AG10803 (cell line): Measurements from ENCODE around the gene DEFB123.

Source experiments
- DNase-seq: peaks from one replicate; pipeline ENCODE4 v3.0.0; 2010; ENCODE audit warnings: low read depth
- H3K4me3 ChIP-seq: 2 replicates; pipeline ENCODE4 v1.5.1; 2011; ENCODE audit warnings: mild to moderate bottlenecking, low read length, control low read depth
- TF ChIP-seq, protein P1 (sequence below): conservative IDR thresholded peaks from 2 replicates; pipeline ENCODE4 v1.5.1; 2011; ENCODE audit warnings: mild to moderate bottlenecking, low read length, control low read depth, inconsistent platforms

The DEFB123 gene

DNA sequence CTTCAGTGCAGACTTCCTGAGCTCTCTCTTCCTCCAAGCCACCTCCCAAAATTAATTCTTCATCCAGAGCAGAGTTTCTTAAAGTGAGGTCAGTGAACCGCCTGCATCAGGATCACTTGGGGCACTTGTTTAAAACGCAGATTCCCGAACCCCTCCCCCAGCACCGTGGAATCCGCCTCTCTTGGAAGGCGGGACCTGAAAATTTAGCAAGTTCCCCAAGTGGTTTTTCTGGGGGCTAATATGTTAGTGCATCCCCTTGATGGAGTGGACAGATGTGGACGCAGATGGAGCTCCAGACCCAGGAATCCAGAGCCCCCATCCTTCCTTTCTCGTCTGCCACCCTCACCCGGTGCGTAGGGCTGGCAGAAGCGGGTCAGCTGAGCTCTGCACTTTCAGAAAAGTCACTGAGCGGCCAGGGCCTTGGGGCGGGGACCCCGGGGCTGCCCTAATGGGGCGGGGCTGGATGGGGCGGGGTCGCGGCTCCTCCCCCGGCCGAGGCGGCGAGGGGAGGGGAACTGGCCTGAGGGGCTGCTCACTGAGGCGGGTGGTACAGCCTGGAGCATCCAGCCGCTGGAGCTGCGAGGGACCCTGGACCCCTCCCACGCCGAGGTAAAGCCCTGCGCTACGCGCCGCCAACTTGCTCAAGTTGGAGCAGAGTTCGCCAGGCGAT lies 34.5 kb downstream of the DEFB123 start, which contains the start of the genes DEFB124 and REM1:
Gene DEFB124 (minus strand): TSS at position 370 of the 670 bp plus-strand sequence. CDS start 2,114 bp downstream, outside the sequence.
Gene REM1 (plus strand): TSS at position 531 of the 670 bp plus-strand sequence. CDS start 1,158 bp downstream, outside the sequence.
- TF ChIP-seq, protein P1, sequence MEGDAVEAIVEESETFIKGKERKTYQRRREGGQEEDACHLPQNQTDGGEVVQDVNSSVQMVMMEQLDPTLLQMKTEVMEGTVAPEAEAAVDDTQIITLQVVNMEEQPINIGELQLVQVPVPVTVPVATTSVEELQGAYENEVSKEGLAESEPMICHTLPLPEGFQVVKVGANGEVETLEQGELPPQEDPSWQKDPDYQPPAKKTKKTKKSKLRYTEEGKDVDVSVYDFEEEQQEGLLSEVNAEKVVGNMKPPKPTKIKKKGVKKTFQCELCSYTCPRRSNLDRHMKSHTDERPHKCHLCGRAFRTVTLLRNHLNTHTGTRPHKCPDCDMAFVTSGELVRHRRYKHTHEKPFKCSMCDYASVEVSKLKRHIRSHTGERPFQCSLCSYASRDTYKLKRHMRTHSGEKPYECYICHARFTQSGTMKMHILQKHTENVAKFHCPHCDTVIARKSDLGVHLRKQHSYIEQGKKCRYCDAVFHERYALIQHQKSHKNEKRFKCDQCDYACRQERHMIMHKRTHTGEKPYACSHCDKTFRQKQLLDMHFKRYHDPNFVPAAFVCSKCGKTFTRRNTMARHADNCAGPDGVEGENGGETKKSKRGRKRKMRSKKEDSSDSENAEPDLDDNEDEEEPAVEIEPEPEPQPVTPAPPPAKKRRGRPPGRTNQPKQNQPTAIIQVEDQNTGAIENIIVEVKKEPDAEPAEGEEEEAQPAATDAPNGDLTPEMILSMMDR, result no peak
- no peak for DNase-seq
- H3K4me3 ChIP-seq, result peak within 1 kb of the TSS; percentile 3

DNA sequence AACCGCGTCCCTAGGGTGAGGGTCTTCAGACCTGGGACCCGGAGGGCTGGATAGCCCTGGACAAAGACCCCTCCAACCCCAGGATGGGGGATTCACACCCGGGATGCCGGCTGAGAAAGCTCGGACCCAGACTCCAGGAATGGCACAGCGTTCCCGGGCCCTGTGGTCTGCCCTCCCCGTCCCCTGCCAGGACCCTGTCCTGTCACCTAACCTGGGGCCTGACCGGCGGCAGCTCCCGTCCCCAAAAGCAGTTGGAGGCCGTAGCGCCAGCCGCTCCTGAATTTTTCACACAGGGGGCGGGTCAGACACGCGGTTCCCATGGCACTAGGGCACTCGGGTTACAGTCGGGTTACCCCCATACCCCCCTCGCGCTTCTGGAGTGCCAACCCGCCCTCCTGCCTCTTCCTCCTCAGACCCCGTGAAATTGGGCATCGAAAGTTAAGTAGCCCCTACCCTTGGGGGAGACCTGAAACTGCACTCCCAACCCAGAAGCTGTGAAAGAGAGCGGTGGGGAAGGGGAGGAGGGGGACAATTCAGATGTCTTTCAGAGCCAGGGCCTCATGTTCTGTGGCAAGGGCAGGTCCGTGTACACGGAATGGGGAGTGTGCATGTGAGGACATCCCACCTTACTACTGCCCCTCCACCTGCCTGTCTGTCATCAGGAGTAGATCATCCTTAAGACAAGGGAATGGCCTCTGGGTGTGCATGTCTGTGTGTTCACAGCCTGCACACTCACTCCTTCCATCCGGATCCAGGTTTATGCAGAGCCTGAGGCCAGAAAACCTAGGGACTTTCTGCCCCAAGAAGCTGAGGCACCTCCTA lies 35.3 kb downstream of the DEFB123 start:
- TF ChIP-seq, protein P1, result no peak
- H3K4me3 ChIP-seq, result peak overlapping the region; percentile 3
- no peak for DNase-seq

DNA sequence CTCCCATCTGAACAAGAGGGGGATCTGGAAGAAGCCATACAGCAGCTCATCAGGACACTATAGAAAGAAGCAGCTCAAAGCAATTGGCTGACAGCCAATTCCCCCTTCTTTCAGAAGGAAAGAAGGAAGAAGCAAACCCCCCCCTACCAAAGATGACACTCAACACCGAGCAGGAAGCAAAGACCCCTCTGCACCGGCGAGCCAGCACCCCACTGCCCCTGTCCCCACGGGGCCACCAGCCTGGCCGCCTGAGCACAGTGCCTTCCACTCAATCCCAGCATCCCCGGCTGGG lies 35.8 kb downstream of the DEFB123 start:
- DNase-seq, result no peak
- no peak overlapping the region for H3K4me3 ChIP-seq
- TF ChIP-seq, protein P1, result no peak

DNA sequence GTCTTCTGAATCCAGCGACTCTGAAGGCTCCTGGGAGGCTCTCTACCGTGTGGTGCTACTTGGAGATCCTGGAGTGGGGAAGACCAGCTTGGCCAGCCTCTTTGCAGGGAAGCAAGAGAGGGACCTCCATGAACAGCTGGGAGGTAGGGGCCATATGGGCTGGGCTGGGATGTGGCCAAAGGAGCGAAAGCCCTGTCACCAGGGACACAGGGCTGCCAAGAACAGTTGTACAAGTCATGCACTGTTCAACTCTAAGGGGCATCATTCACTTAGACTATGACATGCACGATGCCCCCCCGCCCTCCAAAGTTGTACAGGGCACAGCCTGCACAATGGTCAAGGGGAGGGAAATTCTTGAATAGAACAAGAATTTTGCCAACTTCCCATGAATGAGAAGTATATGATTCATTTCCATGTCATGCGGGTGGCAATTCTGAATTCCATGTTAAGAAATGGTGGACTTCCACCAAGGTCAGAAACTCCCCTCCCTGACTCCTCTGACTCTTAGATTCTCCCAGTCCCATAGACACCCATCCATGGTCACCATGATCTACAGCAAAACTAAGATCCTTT lies 36.3 kb downstream of the DEFB123 start:
- H3K4me3 ChIP-seq, result no peak overlapping the region
- DNase-seq, result no peak
- TF ChIP-seq, protein P1, result no peak

DNA sequence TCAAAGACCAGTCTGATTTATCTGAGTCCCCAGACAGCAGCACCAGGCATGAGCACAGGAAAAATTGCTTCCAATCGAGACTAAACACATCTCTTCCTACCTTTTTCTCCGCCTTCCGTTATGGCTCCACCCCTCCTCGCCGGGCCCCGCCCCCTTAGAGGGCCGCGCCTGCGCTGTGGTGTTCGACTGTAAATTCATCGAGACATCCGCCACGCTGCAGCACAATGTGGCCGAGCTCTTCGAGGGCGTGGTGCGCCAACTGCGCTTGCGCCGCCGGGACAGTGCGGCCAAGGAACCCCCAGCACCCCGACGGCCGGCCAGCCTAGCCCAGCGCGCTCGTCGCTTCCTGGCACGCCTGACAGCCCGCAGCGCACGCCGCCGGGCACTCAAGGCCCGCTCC lies 43.6 kb downstream of the DEFB123 start:
- TF ChIP-seq, protein P1, result no peak
- DNase-seq, result no peak
- H3K4me3 ChIP-seq, result no peak overlapping the region

DNA sequence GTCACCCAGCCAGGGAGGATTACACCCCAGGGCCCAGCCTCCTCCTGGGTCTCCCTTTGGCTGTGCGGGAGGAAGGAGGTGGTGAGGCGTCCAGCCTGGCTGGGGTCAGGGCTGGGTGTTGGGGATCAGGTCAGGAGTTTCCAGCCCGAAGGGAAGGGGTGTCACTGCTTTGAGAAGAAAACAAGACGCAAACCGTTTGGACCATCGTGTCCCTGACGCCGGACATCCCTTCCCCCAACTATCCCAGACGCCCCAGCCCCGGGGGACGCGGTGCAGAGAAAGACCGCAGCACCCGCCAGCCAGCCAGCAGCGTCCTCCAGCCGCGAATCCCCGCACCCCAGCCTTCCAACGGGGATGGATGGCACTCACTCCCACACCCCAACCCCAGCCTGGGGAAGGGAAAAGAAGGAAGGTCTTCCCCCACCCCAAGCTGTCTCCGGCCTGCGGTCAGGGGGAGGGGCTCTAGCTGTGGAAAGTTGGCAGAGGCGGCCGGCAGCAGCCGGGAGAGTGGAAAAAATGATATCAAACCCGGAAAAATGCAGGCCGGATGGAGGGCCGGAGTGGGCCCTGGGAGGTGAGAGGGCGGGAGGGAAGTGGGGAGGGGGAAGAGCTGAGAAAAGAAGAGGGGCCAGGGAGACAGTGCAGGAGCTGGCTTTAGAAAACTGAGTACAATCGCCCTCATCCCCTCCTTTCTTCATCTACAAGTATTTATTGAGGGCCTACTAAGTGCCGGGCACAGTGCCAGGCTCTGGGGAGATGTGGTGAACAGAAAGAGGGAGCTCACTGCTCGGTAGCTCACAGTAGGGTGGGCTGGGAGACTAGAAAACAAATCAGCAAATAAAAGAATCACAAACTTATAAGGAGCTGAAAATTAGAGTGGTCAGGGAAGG lies 45.3 kb downstream of the DEFB123 start:
- peak; percentile 26 for DNase-seq
- no peak overlapping the region; the same call in 1 of the 2 replicates for H3K4me3 ChIP-seq
- TF ChIP-seq, protein P1, result no peak
